Measurements from ENCODE around the gene SENP1. TPM values are rescaled to one million over a fixed set of nuclear protein-coding genes. Genes with fewer than 3 reads are reported as not detected.

SENP1 gene
- polyA plus RNA-seq, 1 donor, result 14.8 TPM

DNA sequence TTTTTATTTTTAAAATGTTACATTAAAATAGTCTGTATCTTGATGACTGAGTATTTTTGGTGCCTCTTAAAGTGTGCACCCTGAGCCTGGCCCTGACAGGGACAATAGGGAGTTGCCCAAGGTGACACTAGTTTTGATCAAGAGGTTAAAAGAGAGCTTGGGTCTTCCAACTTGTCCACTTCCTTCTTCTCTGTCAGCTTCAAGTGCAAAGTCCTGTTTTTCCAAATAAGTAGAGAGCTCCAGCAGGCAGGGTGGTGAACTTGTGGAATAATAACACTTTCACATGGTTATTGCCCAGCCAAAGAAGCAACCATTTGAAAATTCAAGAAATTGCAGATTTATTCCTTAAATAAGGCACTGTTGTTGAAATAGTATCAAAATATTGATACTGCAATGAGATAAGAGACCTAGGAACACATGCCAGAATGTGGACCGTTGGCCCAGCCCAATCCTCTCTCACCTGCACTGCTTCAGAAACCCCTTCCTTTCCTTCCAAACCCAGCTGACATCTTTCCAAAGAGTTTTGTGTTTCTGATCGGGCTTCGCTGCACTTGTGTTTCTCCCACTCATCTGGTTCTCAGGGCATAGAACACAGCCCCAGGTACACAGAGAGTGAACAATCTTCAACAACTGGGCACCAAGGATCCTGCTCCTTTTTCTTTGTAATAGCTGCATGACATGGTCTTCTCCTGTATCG is 87.8 kb downstream of the SENP1 start:
- DNase-seq (ENCODE audit: low read depth), result no peak

DNA sequence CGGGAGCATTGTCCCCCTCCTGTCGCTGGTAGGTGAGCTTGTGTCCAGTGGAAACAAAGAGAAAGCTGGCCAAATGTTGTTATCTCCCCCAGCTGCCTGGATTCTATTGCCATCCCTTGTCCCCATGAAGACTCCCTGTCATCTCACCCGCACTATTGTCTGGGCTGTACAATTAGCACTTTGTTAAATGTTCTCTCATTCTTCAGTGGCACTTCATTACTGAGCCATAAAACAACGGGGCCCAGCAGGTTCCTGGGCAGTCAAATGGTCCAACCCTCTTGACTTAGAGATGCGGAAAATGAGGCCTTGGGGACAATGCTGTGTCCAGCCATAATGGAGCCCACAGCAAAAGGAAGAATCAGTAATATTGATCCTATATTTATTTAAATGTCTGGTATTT is 88.4 kb downstream of the SENP1 start:
- no peak for DNase-seq (ENCODE audit: low read depth)

DNA sequence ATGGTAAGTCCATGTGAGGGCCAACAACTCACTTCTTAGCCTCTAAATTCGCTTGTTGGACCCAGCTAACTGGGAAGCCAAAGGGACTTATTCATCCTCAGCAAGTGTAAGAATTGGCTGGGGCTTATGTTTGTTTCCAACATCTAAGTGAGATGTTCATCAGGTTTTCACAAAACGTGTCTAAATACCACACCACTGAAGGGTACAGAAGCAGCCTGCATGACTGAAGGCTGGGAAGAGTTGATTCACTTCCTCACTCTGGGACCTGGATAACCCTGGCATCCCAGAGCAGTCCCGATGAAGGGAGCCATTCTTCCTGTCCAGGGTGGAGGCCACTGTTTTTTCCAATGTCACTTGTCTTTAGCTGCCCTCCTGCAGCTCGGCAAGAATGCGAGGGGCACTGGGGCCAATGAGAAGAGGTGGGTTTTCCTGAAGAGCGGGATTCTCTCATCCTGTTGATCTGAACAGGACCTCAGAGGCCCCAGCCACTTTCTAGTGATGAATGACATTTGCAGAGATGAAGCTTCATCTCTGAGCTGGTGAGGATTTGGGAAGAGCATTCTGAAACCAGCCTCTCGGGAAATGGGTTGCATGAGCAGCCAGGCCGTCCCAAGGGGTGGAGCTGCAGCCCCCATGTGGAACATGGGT is 89.4 kb downstream of the SENP1 start:
- DNase-seq (ENCODE audit: low read depth), result no peak

DNA sequence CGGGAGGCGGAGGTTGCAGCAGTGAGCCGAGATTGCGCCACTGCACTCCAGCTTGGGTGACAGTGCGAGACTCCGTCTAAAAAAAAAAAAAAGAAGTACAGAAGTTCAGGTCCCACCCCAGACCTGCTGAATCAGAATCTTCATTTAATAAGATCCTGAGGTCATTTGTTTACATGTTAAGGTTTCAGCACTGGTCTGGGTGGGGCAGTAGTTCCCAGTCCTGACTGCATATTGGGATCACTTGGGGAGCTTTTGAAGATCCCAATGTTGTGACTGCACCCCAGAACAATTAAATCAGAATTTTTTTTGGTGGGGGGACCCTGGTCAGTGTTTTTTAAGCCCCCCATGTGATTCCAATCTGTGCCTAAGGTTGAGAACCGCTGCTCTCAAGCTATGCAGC is 89.9 kb downstream of the SENP1 start:
- no peak for DNase-seq (ENCODE audit: low read depth)

DNA sequence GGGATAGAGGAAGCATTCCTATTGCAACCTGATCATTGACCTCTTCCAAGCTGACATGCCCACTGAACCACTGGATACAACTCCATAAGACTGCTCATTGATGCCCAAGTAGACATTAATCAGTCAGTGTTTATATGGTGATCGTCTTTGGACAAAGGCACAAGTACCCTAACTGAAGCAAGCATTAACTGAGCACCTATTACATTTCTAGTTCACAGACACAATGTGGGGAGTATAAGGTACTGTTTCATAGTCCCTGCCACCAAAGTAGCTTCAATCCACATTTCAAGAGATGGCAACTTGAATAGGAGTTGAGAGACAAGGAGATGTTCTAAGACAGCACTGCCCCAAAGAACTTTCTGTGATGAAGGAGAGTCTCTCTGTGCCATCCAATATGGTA is 90.8 kb downstream of the SENP1 start:
- DNase-seq (ENCODE audit: low read depth), result no peak

DNA sequence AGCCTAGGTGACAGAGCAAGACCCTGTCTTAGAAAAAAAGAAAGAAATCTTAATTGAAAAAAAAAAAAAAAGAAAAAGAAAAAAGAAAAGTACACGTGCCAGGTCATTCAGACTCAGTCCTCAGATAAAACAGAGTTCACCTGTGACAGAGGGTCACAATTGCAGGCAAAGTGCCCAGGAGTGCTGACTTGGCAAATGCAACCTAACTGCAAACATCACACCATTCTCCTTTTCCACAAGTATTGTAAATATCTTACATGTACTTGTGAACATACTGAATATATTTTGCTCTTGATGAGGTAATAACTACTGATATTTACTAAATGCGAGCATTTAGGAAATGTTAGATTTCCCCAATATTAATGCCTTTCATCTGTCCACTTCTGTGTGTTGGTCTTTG is 92.6 kb downstream of the SENP1 start:
- no peak for DNase-seq (ENCODE audit: low read depth)

DNA sequence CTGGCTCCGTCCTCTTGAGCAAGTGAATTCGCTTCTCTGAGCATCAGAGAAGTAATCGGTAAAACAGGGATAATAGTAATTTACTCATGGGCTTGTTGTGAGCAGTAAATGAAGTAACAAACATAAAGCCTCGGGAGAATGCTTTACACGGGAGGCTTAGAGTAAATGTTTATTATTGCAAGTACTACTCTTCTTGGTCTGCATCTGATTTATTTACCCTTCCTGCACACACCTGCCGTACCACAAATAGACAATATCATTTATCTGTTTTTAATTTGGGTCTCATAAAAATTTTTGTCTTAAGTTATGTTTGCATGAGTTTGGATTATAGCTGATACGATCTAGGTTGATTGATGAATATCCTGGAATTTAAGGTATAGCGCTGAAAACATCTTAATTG is 93.8 kb downstream of the SENP1 start:
- no peak for DNase-seq (ENCODE audit: low read depth)

DNA sequence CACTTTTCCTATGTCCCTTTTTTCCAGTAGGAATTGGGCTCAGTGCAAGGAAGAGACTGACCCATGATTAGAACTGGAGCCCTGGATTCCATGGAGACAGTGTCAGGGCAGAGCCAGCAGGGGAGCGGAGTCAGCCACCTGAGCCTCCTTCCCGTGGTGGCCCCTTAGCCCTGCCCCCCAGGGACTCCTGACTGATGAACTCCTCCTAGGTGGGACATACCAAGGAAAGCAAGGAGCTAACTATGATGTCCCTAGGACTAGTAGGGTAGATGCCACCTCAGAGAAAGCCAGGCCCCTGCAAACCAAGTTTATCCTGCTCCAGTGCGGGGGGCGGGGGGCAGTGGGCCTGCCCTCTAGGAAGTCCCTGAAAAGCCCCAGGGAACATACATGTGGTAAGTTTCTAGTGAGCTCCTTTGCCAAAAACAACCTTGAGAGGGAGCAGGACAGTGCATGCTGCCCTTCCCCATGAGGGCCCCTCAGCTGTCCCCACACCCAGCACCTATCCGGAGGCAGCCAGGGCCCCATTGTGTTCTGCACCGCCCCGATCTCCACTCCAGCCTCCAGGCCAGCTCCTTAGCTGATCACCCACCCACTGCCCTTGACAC is 95.4 kb downstream of the SENP1 start:
- DNase-seq (ENCODE audit: low read depth), result no peak

DNA sequence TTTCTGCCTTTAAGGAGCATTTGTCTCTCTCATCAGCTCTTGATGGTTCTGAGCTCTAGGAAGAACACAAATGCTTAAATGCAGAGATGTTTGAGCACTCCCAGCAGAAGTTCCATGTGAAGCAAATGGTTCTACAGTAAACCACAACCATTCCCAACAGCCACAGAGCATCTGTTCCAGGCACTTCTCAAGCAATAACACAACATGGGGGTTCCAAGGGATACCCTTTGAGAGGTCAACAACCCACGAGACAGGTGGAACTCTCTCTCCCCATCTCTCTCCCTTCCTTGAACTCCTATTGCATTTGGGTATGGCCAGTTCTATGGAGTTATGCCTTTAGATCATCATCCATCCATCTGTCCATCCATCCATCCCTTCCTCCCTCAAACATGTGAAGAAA is 96.4 kb downstream of the SENP1 start:
- no peak for DNase-seq (ENCODE audit: low read depth)

DNA sequence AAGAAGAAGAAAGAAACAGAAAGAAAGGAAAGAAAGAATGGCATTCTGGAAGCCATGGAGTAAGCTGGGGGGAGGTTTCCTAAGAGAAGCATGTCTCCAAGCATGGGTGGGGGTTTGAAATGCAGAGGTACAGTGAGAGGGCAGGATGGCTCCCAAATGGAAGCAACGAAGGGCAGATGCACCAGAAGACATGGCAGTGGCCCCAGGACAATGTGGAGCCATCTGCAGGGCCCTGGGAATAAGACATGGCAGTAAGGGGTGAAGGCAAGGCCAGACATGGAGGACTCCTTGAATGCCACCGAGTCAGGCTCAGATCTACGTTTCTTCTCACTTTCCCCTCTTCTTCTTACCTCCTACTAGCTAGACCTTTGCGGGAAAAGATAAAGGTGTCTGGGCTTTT is 96.9 kb downstream of the SENP1 start:
- no peak for DNase-seq (ENCODE audit: low read depth)

DNA sequence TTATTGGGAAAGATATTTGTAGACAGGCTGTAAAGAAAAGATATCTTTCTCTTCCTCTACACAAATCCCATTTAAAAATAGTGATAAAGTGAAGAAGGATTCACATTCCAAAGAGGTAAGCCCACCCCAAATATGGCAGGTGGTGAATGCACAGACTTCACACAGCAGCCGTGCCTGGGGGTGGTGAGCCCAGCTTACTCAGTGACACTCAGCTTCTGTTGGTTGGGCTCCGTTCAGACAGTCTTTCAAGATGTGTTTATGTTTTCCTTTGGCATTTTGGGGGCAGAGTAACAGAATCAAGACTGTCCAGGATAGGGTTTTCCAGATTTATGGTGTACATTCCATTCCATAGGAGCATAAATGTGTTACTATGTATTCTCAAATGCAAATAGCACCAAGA is 97.5 kb downstream of the SENP1 start:
- DNase-seq (ENCODE audit: low read depth), result no peak

DNA sequence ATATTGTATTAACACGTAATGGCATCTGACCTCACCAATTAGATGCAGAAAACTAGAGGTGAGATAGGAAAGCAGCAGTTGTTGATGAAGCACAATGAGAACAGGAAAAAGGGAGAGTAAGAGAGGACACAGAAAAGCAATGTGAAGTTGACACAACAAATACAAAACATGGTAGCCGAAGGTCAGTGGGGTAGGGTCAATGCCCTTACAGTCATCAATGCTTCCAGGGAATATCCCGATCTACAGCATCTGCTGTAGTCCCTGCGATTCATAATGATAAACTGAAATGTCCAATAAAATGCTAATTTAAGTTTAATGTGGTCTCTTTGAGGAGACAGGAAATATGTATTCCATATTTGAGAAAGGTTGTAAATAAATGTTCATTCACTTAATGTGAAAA is 98.7 kb downstream of the SENP1 start:
- DNase-seq (ENCODE audit: low read depth), result no peak

DNA sequence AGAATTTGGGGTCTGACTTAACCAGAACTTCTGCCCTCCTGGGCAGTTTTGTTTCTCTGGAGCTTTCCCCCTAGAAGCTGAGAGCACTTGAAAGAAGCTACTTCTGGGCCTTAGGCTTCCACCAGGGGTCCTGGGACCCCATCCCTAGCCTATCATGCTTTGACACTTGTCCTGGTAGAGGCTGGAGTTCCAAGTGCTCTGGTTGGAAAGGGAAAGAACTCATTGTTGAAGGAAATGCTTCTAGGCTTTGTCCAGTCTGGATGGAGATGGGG is 100.2 kb downstream of the SENP1 start:
- DNase-seq (ENCODE audit: low read depth), result no peak

DNA sequence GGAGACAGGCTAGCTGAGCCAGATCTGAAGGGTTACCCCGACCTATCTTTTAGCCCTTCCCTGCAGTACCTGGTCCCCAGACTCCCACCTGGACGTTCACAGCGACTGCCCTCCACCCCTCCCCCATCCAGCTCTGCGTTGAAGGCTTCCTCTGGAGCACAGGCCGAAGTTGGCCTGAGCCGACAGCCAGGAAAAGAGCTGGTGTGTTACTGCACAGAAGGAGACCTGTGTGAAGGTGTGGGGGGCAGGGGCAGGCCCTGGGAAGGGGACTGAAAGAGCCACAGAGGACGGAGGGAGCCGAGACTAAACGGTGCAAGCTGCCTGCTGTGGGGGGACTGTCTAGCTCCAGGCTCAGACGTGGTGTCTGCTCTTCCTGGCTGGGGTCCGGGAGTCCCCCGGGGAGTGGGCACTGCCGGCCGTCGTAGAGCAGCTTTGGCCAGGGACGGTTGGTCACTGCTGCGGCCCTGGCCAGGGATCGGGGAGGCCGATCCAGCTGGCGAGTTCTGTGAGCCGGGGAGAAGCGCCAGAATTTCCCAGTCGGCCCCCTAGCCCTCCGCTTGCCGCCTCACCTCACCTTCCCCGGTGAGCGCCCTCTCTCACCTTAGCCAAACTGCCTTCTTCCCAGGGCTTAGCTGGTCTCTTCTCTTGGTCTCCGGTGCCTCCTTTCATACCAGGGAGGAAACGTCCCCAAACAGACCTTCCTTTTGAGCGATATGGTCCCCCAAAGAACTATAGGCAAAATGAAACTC is 100.7 kb downstream of the SENP1 start:
- DNase-seq (ENCODE audit: low read depth), result no peak

DNA sequence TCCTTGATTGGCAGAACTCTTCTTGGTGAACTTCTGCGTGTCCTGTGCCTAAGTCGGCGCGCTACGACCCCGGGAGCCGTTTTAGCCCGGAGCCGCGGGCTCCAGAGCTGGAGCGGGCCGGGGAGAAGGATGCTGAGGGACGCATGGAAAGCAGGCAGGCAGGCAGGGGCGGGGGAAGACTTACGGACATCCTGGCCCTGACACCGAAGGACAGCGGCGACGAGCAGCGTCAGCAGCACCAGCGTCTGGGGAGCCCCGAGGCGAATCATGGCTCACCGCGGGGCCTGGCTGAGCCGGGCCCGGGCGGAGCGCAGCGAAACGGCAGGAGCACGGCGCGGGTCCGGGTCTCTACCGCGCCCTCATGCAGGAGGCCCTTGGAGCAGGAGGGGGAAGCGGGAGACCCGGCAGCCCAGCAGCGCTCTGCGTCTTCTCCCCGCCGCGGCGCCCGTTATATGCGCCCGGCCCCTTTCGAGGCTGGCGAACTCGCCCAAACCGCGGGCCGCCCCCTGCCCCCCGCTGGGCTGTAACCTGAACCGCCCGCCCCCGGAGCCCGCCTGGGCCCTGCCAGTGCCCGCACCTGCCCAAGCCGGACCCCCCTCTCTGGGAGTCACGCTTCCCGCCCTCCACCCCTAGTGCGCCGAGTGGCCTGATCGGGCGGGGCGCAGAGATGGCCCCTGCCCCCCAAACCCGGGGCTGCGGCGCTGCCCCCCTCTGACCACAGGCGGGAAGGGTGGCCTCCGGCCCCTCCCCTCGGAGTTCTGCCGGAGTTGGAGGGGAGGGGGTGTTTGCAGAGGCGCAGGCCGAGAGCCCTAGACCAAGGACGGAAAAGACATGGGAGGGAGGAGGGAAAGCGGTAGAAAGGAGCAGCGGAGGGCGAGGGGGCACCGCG is 101.6 kb downstream of the SENP1 start, which contains the start of gene COL2A1:
COL2A1 (minus strand) TSS at position 424 of the 889 bp plus-strand sequence; CDS start at position 269, 155 bp downstream.
- DNase-seq (ENCODE audit: low read depth), result no peak

DNA sequence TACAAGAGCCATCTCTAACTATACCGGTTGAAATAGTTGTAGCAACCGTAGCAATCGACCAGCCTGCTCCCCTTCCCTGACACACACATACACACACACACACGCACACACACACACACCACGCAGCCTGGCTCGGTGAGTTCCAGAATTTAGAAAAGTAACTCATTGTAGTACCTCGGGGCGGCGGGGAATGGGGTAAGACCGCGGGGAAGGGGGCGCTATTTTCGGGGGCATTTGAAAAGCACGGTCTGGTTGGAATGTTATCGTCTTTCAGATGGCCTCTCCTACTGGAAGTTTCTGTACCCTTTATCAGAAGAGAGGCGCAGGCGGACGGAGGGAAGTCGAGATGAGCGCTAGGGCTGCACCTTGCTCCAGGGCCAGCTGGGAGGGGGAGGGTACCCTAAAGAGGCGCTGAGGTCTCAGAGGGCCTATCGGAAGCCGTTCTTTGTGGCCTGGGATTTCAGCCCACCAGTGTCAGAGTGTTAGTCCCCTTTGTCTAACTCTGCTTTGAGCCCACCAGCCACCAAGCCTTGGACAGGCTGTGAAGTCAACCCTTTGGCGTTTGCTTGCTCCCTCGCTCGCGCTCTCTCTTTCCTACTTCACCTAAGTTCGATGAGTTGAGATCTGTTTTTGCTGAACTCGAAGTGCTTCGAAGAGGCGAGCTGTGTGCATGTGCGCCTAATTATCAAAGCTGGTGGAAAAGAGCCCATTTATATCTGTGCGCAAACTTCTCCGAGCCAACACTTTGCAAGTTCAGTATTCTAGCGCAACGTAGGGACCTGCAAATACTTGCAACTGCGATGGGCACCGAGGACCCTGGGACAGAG is 102.4 kb downstream of the SENP1 start:
- no peak for DNase-seq (ENCODE audit: low read depth)

DNA sequence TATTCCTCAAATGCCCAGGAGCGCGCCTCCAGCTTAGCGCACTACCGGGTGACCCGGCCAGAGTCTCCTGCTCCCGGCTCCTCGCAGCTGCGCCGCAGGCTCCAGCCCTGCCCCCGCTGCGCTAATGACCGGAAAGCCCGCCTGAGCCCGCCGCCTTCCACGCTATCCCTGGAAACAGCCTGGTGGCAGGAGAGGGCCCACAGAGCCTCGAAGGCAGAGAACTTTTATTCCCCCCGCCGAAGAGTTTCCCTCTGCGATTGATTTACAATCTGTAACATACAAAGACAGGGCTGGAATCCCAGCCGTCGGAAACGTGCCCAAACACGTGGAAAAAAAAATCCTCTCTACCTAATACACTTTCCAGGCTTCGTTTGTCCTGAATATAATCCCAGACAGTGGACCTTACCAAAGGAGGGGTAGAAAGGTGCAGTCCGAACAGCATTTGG is 103.1 kb downstream of the SENP1 start:
- no peak for DNase-seq (ENCODE audit: low read depth)

DNA sequence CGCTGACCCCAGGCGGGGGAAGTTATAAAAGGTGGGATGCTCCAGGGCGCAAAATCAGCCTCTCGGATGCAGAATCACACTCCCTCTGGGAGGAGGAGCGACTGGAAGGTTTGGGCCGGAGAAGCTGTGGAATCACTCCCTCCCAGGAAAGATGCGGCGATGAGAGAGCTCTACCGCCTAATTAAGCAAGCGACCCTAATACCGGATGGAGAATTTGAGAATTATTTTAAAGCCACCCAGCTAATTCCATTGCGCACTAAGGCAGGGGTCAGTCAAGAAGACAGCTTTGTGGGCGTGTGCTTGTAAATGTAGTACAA is 103.5 kb downstream of the SENP1 start:
- no peak for DNase-seq (ENCODE audit: low read depth)

DNA sequence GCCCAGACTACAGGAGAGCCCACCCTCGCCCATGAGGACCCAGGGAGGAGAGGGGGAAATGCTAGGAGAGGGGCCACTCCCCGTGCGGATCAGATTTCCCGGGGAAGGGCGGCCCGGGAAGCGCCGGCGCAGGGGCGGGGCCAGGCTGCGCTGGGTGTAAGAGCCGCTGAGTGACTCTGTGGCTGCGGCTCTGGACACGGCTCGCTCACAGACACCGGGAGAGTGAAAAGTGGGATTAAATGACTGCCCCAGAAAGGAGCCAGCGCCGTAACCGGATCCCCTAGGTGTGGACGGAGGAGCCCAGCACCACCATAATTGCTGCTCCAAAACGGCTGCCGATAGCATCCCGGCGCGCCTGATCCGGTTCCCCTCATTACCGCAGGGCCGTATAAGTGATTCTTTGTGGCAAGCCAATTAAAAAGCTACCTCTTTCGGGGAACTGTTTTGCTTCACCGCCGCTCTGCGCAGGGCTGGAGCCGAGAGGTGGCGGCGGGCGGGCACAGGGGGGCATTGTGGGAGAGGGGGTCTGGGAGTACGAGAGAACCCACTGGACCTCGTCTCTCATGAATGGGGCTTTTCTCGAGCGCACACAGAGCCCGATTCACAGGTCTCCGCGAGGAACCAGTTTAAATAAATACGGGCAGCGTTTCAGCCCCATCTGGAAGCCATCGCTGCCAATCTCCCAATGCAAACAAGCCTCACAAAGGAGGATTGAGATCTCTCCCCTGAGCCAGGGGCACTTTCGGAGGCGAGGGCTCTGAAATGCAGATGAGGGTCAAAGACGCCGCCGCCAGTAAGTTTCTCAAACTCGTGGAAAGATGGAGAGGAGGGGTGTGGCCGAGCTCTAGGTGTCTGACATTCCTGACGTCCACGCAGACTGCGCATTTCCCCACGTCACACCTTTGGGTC is 104.1 kb downstream of the SENP1 start:
- DNase-seq (ENCODE audit: low read depth), result no peak

All from forelimb muscle (tissue), 1 donor.